T-helper 17 cell (primary cell): Measurements from ENCODE around the gene PLS1. TPM values are rescaled to one million over a fixed set of nuclear protein-coding genes. Genes with fewer than 3 reads are reported as not detected.
A peak's percentile ranks its signal among the peaks of the same experiment; 100 is the strongest.
"Not testable (repeated sequence)": the region's sequence is repeated elsewhere in the genome, so short reads cannot be mapped to it uniquely, and the experiment has no call there.

Source experiments
- ATAC-seq: fragments of 150-1000 bp; cut with Tn5 transposase; 2 replicates; pipeline ENCODE4 v1.10.0; 2021; ENCODE audit warnings: mild to moderate bottlenecking, moderate library complexity
- DNase-seq, 3 donors: peaks; one replicate each; pipeline versions ENCODE4 v3.0.0 to v3.0.0-alpha.2; 2020 to 2021
- H3K9me3 ChIP-seq: one replicate; pipeline ENCODE4 v1.7.0; 2013; ENCODE audit warnings: low read length, mild to moderate bottlenecking; ENCODE audit not compliant: control insufficient read depth, poor library complexity, severe bottlenecking
- H3K27ac Mint-ChIP-seq: one replicate; pipeline ENCODE4 v1.8.0; 2022; ENCODE audit warnings: mild to moderate bottlenecking, moderate library complexity, mixed read lengths
- H3K27me3 Mint-ChIP-seq: one replicate; pipeline ENCODE4 v1.8.0; 2022; ENCODE audit warnings: mixed read lengths
- H3K36me3 Mint-ChIP-seq: one replicate; pipeline ENCODE4 v1.8.0; 2022; ENCODE audit warnings: low read depth, mixed read lengths
- H3K4me1 Mint-ChIP-seq: one replicate; pipeline ENCODE4 v1.8.0; 2022; ENCODE audit warnings: mild to moderate bottlenecking, mixed read lengths
- H3K4me3 Mint-ChIP-seq: one replicate; pipeline ENCODE4 v1.8.0; 2022; ENCODE audit warnings: mild to moderate bottlenecking, moderate library complexity, mixed read lengths
- total RNA-seq, 4 donors: library from RNA in 2 of 4; stranded (reverse) in 2 of 4; gene quantifications; one replicate each; pipeline ENCODE4 v1.2.3 and lab custom pipeline; 2022 to 2026

The PLS1 gene
- total RNA-seq, 2 donors from 2014 or later: 0.44 to 1.0 TPM

GRCh38 chr3:142578329-142579223 lies 17.6 kb upstream of the PLS1 start, which contains the start of gene ATR:
ATR (minus strand) TSS chr3:142578733; CDS start chr3:142578704, 29 bp downstream.
- Mint-ChIP-seq H3K36me3 (peaks cover 8% of the 10 kb centered on the region), H3K4me3 (peak within 1 kb of the TSS; percentile 96), H3K4me1 (peaks cover 42% of the 10 kb centered on the region), H3K27ac (peak within 1 kb of the TSS; percentile 95), H3K27me3 (peaks cover 10% of the 10 kb centered on the region)
- ATAC-seq (peak; percentile 93), DNase-seq (peak; percentile 86 to 91 (median 89))
- no peaks in the 10 kb centered on the region for H3K9me3 ChIP-seq

- peaks cover 8% of the 10 kb centered on the region for H3K36me3 Mint-ChIP-seq
- H3K27me3 Mint-ChIP-seq: peaks cover 23% of the 10 kb centered on the region
- H3K27ac Mint-ChIP-seq: peak overlapping the region; percentile 95
- ATAC-seq (no peak), DNase-seq (no peak)
- H3K4me3 Mint-ChIP-seq: peak overlapping the region; percentile 96
- H3K9me3 ChIP-seq: no peaks in the 10 kb centered on the region
- peaks cover 33% of the 10 kb centered on the region for H3K4me1 Mint-ChIP-seq
Observed at GRCh38 chr3:142580061-142580423, 16.2 kb upstream of the PLS1 start.

GRCh38 chr3:142581070-142581469 lies 15.1 kb upstream of the PLS1 start:
- not testable (repeated sequence) for H3K4me3 Mint-ChIP-seq, H3K36me3 Mint-ChIP-seq, ATAC-seq, DNase-seq, H3K27ac Mint-ChIP-seq, H3K9me3 ChIP-seq
- Mint-ChIP-seq H3K27me3 (peaks cover 25% of the 10 kb centered on the region), H3K4me1 (peaks cover 23% of the 10 kb centered on the region)

DNA sequence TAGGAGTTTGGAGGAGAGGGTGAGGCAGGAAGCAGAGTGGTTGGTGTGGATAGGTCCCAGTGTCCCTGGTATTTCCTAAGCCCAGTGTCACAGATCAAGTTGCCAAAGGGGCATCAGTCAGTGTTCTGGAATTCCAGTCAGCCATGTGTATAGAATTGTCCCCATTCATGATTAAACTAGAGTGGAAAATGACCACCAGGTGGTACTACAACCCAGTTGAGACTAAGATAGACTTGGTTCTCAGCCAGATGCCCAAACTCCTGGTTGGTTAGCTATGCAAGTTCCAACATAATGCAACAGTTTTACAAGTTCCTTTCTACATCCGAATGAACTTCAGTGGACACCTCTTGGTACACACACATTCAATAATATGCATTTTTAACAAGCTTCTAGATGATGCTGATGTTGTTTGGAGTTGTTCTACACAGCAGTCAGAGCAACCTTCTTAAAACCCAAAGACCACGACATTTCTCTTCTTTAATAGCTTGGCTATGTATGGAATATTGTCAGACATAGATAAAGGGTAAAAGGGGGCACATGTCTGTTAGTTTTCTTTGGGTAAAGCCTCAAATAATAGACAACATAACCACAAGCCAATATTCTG lies 9.3 kb upstream of the PLS1 start:
- H3K4me3 Mint-ChIP-seq: no peak overlapping the region
- H3K9me3 ChIP-seq: no peaks in the 10 kb centered on the region
- H3K27me3 Mint-ChIP-seq: peaks cover 35% of the 10 kb centered on the region
- ATAC-seq (peak; percentile 70), DNase-seq (no peak)
- H3K27ac Mint-ChIP-seq: no peak overlapping the region
- no peaks in the 10 kb centered on the region for H3K36me3 Mint-ChIP-seq
- peaks cover 2% of the 10 kb centered on the region for H3K4me1 Mint-ChIP-seq

GRCh38 chr3:142588703-142589102 lies 7.5 kb upstream of the PLS1 start:
- ATAC-seq: no peak
- Mint-ChIP-seq H3K27ac (no peak overlapping the region), H3K36me3 (no peaks in the 10 kb centered on the region), H3K4me1 (no peaks in the 10 kb centered on the region), H3K27me3 (peaks cover 25% of the 10 kb centered on the region), H3K4me3 (no peak overlapping the region)
- DNase-seq: no peak
- no peaks in the 10 kb centered on the region for H3K9me3 ChIP-seq

DNA sequence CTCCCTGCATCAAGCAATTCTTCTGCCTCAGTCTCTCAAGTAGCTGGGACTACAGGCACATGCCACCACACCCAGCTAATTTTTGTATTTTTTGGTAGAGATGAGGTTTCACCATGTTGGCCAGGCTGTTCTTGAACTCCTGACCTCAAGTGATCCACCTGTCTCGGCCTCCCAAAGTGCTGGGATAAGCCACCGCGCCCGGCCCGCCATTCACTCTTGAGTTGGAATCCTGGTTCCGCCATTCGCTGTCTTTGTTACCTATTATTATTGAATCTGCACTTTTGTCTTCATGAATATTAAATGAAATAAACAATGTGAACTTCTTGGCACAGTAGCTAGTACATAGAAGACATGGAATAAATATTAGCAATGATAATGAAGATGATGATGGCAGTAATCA lies 3.9 kb upstream of the PLS1 start:
- H3K27me3 Mint-ChIP-seq, DNase-seq, H3K4me1 Mint-ChIP-seq, H3K4me3 Mint-ChIP-seq, H3K36me3 Mint-ChIP-seq, H3K27ac Mint-ChIP-seq, ATAC-seq, H3K9me3 ChIP-seq: not testable (repeated sequence)

GRCh38 chr3:142595141-142595540 lies 1.1 kb upstream of the PLS1 start:
- no peaks in the 10 kb centered on the region for H3K9me3 ChIP-seq
- no peak for ATAC-seq
- Mint-ChIP-seq H3K36me3 (no peaks in the 10 kb centered on the region), H3K4me1 (peaks cover 11% of the 10 kb centered on the region), H3K27ac (peak overlapping the region; percentile 81), H3K27me3 (peaks cover 5% of the 10 kb centered on the region), H3K4me3 (peak overlapping the region; percentile 98)
- no peak for DNase-seq

GRCh38 chr3:142595581-142595950 lies 627 bp upstream of the PLS1 start:
- DNase-seq: no peak
- no peak for ATAC-seq
- peaks cover 1% of the 10 kb centered on the region for H3K27me3 Mint-ChIP-seq
- H3K4me1 Mint-ChIP-seq: peaks cover 11% of the 10 kb centered on the region
- no peaks in the 10 kb centered on the region for H3K9me3 ChIP-seq
- H3K27ac Mint-ChIP-seq: peak overlapping the region; percentile 81
- H3K4me3 Mint-ChIP-seq: peak overlapping the region; percentile 98
- H3K36me3 Mint-ChIP-seq: no peaks in the 10 kb centered on the region

GRCh38 chr3:142596726-142597088 lies 514 bp downstream of the PLS1 start:
- peak overlapping the region; percentile 81 for H3K27ac Mint-ChIP-seq
- ATAC-seq (no peak), DNase-seq (no peak)
- H3K4me3 Mint-ChIP-seq: peak overlapping the region; percentile 98
- no peaks in the 10 kb centered on the region for H3K36me3 Mint-ChIP-seq
- peaks cover 11% of the 10 kb centered on the region for H3K4me1 Mint-ChIP-seq
- no peaks in the 10 kb centered on the region for H3K27me3 Mint-ChIP-seq
- no peaks in the 10 kb centered on the region for H3K9me3 ChIP-seq

- no peak for DNase-seq
- H3K9me3 ChIP-seq: no peaks in the 10 kb centered on the region
- H3K4me1 Mint-ChIP-seq: peaks cover 11% of the 10 kb centered on the region
- no peak for ATAC-seq
- H3K27me3 Mint-ChIP-seq: no peaks in the 10 kb centered on the region
- H3K27ac Mint-ChIP-seq: no peak overlapping the region
- no peaks in the 10 kb centered on the region for H3K36me3 Mint-ChIP-seq
- H3K4me3 Mint-ChIP-seq: no peak overlapping the region
Observed at GRCh38 chr3:142597906-142598305, 1.7 kb downstream of the PLS1 start.

DNA sequence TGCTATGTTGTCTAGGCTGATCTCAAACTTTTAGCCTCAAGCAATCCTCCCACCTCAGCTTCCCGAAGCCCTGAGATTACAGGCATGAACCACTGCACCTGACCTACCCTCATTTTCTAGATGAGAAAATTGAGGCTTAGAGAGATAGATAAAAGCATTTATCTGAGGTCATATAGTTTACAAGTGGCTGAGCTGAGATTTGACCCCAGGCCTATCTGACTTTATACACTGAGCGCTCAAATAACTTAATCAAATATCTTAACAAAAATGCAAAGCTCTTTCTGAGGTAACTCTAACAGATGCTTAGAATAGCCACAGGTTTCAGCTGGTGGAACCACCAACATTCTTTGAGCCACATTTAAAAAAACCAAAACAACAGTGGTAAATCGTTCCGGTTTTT lies 5.5 kb downstream of the PLS1 start:
- Mint-ChIP-seq H3K4me1 (peaks cover 9% of the 10 kb centered on the region), H3K36me3 (no peaks in the 10 kb centered on the region), H3K27ac (no peak overlapping the region)

DNA sequence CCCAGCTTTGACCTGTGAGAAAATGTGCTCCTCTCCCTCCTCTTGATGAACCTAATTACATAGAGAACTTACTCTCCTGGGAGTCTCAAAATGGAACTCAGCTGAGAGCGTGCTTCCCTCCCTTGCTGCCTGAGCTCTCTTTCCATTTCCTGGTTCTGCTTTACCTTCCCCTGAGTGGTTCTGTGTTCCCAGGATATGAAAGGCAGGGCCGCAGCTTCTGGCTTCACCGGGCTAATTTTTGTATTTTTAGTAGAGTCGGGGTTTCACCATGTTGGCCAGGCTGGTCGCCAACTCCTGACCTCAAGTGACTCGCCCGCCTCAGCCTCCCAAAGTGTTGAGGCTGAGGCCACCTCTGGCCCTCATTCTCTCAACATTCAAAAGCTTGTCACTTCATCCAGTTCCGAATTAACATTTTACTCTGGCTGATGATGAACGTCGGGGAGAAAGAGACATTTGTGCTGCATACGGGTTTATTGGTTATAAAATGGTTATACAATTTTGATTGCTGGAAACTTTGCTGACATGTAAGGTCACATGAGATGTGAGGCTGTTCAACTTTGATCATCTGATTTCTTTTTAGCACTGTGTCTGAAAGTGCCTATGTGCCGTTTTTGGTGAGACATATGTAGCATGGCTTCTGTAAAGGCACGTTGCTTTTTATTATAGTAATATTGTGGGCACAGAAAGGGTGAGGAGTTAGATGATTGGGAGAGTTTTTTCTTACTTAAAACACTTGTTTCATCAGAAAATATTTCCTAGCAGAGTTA lies 6.6 kb downstream of the PLS1 start:
- no peaks in the 10 kb centered on the region for H3K9me3 ChIP-seq
- ATAC-seq (no peak), DNase-seq (no peak)
- H3K27me3 Mint-ChIP-seq: no peaks in the 10 kb centered on the region
- peaks cover 7% of the 10 kb centered on the region for H3K4me1 Mint-ChIP-seq
- H3K27ac Mint-ChIP-seq: no peak overlapping the region
- H3K36me3 Mint-ChIP-seq: no peaks in the 10 kb centered on the region
- H3K4me3 Mint-ChIP-seq: no peak overlapping the region

More for the DNA sequence above, 5.5 kb downstream of the PLS1 start:
- no peaks in the 10 kb centered on the region for H3K9me3 ChIP-seq
- no peaks in the 10 kb centered on the region for H3K27me3 Mint-ChIP-seq
- no peak overlapping the region for H3K4me3 Mint-ChIP-seq
- no peak for ATAC-seq
- DNase-seq: no peak

- not testable (repeated sequence) for H3K27ac Mint-ChIP-seq, H3K9me3 ChIP-seq, H3K4me3 Mint-ChIP-seq, DNase-seq, H3K36me3 Mint-ChIP-seq, H3K27me3 Mint-ChIP-seq, ATAC-seq, H3K4me1 Mint-ChIP-seq
Observed at GRCh38 chr3:142603386-142603705, 7.2 kb downstream of the PLS1 start.
